Measurements from ENCODE around the gene CIROP.

DNA sequence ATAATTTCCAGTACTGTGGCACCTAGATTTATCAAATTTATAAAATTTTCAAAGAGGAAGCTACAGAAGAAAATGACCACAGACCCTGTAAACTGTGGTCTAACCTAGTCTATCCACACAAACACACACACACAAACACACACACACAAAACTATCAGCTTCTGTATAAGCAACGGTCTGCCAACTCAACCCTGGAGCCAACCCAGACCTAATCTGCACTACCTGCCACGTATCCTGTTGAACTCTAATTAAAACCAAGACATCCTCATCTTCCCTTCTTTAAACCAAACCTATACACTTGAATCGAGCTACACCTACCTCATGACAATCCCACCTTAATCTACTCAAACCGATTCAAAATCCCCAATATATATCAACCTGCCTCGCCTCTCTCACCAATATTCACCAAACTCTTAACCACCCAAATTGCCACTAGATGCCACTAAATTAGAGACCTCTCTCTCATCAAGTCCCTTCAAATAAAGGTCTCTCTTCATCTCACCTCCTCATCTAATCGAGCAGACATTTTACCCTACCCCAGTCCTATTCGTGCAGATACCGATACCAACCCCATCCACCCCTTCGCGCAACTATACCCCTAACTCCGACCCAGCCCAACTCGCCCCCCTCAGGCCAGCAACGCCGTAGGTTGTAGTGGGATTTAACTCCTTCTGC is 10.7 kb downstream of the CIROP start:
- TF ChIP-seq, protein P1, sequence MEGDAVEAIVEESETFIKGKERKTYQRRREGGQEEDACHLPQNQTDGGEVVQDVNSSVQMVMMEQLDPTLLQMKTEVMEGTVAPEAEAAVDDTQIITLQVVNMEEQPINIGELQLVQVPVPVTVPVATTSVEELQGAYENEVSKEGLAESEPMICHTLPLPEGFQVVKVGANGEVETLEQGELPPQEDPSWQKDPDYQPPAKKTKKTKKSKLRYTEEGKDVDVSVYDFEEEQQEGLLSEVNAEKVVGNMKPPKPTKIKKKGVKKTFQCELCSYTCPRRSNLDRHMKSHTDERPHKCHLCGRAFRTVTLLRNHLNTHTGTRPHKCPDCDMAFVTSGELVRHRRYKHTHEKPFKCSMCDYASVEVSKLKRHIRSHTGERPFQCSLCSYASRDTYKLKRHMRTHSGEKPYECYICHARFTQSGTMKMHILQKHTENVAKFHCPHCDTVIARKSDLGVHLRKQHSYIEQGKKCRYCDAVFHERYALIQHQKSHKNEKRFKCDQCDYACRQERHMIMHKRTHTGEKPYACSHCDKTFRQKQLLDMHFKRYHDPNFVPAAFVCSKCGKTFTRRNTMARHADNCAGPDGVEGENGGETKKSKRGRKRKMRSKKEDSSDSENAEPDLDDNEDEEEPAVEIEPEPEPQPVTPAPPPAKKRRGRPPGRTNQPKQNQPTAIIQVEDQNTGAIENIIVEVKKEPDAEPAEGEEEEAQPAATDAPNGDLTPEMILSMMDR (IDR thresholded peaks at IDR 0.05; ENCODE audit: insufficient read depth, low read length, poor library complexity, severe bottlenecking), result peak; percentile 35
- TF ChIP-seq EZH2phosphoT487 (conservative IDR thresholded peaks at IDR 0.05; ENCODE audit: low read length), result no peak

Measured in SU-DHL-6 (cell line).